ENCODE data around the gene MRPL38.
"Not testable (repeated sequence)": the region's sequence is repeated elsewhere in the genome, so short reads cannot be mapped to it uniquely, and the experiment has no call there.

The MRPL38 gene

DNA sequence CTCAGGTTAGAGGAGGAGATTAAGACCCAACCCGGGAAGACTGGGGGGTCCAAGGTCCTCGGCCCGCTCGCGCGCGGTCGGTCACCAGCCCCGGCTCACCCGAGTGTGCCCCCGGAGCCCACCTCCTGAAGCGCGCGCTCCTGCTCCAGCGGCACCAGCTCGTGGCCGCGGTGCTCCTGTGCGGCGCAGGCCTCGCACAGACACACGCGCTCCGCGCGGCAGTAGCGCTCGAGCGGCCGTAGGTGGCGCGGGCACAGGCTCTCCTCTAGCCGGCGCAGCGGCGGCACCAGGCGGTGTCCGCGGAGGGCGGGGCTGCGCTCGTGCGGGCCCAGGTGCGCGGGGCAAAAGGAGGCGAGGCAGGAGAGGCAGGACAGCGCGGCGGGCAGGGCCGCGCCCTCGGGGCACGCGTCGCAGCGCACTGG lies 26.9 kb downstream of the MRPL38 start:
- DNase-seq (ENCODE audit: extremely low spot score, insufficient read length, low read depth) (no peak), FAIRE-seq (peak; percentile 26)

DNA sequence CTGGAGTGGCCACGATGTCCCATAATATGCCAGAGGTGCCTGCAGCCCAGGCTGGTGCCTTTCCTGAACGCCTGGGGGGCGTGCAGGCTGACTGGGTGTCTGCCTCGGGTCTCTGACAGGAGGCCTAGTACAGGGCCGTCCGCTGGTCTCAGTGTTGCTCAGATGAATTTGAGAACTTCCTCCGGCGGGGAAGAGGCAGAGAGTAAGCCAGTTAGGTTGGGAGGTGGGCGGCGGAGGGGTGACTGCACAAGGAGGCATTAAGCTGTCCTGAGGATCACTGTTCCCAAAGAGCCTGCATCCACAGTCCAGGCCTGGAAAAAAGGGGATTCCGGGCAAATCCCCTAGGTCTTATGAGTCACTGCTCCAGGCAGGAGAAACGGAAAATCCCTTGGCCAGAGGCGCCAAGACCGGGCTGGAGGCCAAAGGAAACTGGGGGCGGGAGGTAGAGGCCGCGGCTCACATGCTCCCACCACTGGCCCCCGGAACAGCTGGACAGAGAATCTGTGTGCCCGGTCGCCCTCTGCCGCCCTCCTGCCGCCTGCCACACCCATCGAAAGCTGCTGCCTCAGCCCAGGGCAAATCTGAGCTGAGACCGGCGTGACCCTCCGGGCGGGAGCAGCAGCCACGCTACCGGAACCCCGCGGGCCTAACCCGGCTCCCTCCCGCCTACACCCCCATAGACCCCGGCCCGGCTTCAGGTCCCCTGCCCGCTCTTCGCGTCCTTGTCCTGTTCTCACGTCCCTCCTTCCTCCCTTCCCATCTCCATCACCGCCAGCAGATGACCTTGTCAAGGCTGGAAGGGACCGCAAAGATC lies 27.5 kb downstream of the MRPL38 start:
- no peak for FAIRE-seq
- DNase-seq (ENCODE audit: extremely low spot score, insufficient read length, low read depth), result no peak

DNA sequence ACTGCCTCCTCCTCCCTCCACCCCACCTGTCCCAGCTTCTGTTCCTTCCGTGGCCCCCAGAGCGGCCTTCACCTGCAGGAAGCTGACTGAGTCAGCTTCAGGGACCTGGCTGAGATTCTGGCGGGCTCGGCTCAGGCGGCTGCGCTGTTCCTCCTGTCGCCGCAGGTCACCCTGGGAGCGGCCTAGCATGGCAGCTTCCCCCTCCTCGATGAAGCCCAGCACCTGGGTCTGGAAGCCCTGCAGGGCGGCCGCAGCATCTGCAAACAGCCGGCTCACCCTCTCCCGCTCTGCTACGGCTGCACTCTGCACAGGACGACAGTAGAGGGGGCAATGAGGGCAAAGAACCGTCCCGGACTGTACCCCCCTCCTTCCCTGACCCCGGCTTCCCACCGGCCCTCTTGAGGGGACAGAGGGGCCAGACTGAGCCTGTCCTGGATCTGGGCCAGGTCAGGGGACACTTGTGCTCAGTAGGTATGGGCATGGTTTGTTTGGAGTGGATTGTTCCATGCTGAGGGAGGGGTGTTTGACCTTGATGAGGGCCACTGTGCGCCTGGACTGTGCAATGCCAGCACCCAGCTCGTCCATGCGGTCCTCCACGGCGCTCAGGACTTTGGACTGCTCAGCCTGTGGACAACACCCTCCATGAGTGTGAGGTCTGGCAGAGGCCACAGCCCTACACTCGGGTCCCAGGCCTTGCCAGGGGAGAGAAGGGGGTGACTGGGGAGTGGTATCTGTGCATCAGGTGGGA lies 28.3 kb downstream of the MRPL38 start:
- DNase-seq (ENCODE audit: extremely low spot score, insufficient read length, low read depth), result no peak
- peak; percentile 9 for FAIRE-seq

DNA sequence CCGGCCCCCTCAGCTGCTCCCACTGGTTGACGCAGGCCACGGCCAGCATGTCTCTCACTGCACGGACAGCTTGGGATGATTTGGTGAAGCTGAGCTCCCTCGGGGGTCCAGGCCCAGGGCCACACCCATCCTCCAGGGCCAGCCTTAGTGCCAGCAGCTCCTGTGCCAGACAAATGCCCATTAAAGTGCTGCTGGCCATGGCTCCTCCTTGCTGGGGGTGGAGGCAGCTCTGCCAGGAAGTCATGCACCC lies 28.8 kb downstream of the MRPL38 start:
- DNase-seq (ENCODE audit: extremely low spot score, insufficient read length, low read depth), result no peak

DNA sequence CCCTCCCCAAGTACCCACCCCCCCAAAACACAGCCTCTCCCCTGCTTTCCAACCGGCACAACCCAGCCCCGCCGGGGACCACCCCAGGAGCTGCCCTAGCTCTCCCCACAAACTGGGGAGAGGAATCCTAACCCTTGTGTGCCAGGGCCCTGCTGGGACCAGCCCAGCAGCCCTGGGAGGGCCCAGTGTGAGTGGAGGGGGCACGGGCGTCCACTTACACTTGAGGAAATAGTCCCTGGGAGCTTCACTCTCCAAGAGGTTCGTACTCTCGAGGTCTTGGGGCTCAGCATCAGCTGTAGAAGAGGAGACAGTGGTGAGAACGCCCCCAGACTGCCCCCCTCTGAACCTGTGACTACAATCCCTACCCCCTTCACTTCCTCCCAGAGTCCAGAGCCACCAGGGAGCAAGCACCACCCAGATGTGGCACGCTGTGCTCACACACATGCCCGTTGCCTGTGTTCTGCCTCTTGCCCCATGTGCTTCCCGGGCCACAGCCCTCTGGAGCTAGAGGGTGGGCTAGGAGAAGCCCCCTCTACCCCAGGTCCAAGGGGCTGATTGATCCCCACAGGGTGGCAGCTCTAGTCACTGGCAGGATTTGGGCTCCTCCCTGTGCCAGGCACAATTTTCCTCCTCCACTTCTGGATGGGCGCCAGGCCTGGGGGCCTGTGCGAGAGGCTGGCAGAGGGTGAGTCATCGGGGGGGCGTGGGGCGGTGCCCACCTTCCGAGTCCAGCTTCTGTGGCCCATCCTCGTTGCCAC lies 29.3 kb downstream of the MRPL38 start:
- FAIRE-seq (no peak), DNase-seq (ENCODE audit: extremely low spot score, insufficient read length, low read depth) (no peak)

More for the DNA sequence above, 28.8 kb downstream of the MRPL38 start:
- FAIRE-seq, result no peak

DNA sequence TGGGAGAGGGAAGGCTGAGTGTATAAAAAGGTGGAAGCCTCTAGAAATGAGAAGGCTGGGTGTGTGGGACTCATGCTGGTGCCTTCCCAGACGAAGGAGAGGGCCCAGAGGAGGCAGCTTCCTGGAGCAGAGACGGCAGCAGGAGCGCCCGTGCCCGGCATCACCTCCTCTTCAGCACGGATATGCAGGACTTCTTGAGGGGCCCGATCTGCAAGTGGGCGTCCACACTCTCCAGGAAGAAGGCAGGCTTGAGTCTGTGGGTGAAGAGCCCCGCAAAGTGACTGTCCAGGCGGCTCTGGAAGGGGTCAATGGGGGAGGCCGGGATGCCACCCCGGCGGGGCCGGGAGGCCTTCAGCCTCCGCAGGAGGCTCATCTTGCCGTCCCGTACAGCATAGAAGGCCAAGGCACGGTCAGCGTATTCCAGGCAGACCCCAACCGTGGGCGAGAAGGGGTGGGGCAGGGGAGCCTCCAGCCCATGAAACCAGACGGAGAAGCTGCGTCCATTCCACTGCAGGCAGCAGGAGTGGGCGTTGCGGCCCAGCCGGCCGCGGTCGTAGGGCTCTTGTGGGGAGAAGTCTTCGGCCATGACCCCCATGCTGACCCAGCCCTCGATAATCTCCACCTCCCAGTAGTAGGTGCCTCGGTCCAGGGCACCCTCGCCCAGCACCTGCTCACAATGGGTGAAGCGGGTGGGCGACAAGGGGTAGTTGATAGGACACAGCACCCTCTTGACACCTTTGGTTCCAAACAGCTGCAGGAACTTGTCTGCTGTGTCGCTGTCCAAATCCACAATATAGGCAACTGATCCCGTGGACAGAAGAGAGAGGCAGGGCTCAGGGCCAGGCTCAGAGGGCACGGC lies 30.1 kb downstream of the MRPL38 start:
- FAIRE-seq (no peak), DNase-seq (ENCODE audit: extremely low spot score, insufficient read length, low read depth) (no peak)

DNA sequence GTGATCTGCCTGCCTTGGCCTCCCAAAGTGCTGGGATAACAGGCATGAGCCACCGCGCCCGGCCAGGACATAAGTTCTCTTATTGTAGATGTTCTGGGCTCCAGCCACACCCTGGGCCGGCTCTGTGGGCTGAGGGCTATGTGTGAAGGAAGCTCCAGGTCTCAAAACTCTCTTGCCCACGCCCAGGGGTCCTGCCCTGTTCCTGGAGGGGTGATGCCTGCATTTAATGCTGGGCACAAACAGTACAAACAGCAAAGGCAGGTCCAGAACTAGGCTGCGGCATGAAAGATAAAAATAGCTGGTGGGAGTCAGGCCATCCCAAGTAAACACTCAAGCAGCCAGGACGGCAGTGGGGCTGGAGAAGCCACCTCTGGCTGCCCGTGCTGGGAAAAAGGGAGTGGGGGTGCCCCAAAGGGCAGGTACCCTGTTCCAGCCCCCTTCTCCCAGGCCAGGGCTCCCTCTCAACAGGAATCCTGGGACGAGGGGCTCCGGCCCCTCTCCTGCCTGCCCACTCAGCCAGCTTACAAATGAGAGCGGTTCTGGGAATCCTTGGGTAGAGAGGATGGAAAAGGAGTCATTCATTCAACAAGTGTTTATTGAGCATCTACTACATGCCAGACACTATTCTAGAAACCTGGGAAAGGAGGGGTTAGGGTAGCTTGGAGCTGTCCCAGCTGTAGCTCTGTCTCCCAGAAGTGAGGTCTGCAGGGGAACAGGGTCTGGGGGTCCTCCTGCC lies 30.9 kb downstream of the MRPL38 start:
- DNase-seq (ENCODE audit: extremely low spot score, insufficient read length, low read depth) (no peak), FAIRE-seq (no peak)

DNA sequence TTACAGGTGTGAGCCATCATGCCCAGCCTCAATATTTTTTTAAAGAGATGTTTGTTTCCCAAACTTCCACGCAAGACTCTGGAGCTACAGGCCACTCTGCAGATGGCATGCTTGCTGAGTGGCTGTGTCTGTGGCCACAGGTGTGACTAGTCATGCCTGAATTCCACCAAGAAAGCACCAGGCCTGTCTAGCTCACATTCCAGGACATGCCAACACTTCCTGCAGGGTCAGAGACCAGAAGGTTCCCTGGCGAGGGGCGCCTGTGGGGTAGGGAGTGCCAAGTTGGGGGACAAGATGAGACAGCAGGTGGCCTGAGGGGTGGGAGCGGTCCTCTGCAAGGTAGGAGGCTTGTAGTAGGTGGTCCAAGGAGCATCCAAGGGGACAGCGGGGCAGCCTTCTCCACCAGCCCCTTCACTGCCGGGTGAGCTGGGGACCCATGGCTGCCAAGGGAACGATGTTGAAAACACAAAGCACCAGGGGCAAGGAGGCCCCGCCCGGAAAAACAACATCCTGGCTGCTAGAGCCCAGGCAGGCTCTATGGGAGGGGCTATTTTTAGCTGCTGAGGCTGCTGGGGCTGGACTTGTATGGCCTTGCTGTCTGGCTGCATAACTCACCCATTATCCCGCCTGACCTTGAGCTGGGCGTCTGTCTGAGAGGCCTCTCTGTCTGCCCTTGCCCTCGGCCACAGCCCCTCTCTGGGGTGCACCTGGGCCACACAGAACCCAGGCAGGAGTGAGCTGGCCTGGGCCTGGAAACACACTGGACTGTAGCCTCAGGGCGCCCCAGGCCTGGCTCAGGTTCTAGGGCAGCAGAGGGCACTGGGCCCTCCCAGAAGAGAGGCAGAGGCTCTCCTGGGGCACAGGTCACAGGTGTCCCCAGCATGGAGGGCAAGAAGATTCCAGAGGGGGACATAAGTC lies 32.0 kb downstream of the MRPL38 start:
- FAIRE-seq (no peak), DNase-seq (ENCODE audit: extremely low spot score, insufficient read length, low read depth) (no peak)

DNA sequence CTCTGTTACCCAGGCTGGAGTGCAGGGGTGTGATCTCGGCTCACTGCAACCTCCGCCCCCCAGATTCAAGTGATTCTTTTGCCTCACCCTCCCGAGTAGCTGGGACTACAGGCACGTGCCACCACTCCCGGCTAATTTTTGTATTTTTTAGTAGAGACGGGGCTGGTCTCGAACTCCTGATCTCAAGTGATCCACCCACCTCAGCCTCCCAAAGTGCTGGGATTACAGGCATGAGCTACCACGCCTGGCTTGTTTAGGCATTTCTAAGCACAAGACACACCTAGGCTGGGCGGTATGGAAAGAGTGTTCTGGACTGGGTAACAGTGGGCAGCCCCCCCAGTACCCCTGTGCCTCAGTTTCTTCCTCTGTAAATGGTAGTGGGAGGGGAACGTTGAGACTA lies 34.5 kb downstream of the MRPL38 start:
- DNase-seq (ENCODE audit: extremely low spot score, insufficient read length, low read depth); FAIRE-seq: not testable (repeated sequence)

DNA sequence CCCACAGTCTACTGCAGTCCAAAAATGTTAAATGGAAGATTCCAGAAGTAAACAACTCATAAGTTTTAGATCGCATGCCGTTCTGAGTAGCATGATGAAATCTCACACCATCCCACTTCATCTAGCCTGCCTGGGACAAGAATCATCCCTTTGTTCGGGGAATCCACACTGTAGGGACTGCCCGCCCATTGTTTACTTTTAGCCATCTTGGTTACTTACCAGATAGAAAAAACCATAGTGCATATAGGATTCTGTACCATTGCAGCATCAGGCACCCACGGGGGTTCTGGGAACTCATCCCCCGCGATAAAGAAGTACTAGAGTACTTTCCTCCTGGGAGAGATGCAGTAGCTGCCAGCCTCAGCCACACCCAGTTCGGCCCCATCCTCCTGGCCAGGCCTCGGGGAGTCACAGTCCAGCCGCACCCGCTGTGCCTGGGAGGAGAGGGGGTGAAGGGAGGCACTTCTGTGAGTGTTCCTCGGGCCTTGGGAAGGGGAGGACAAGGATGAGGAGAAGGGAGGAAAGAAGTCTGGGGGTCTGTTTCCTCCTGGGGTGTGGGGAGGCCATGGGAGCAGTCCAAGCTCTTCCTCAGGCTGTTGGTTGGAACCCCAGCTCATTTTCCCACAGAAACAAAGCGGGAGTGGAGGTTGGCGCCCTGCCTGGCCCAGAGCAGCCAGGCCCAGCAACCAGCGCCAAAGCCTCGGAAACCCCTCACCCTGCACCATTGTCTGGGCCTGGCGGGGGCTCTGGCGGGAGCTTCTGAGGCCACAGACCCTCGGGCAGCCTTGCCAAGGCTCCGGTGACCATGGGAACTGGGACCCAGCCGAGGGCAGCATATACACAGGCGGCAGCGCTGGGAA lies 35.2 kb downstream of the MRPL38 start:
- no peak for DNase-seq (ENCODE audit: extremely low spot score, insufficient read length, low read depth)
- FAIRE-seq, result no peak

DNA sequence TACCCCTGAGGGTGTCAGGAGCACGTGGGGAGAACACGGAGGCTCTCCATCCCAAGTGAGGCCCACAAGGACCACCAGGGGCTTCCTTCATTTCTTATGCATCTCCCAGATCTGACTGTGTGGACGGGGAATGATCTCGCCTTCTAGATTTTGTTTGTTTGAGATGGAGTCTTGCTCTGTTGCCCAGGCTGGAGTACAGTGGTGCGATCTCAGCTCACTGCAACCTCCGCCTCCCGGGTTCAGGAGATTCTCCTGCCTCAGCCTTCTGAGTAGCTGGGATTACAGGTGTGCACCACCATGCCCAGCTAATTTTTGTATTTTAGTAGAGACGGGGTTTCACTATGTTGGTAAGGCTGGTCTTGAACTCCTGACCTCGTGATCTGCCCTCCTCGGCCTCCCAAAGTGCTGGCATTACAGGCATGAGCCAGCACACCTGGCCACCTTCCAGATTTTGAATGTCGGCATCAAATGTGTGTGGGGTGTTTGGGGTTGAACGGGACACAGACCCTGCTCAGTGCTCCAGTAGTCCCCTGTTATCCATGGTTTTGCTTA lies 35.9 kb downstream of the MRPL38 start:
- FAIRE-seq; DNase-seq (ENCODE audit: extremely low spot score, insufficient read length, low read depth): not testable (repeated sequence)

DNA sequence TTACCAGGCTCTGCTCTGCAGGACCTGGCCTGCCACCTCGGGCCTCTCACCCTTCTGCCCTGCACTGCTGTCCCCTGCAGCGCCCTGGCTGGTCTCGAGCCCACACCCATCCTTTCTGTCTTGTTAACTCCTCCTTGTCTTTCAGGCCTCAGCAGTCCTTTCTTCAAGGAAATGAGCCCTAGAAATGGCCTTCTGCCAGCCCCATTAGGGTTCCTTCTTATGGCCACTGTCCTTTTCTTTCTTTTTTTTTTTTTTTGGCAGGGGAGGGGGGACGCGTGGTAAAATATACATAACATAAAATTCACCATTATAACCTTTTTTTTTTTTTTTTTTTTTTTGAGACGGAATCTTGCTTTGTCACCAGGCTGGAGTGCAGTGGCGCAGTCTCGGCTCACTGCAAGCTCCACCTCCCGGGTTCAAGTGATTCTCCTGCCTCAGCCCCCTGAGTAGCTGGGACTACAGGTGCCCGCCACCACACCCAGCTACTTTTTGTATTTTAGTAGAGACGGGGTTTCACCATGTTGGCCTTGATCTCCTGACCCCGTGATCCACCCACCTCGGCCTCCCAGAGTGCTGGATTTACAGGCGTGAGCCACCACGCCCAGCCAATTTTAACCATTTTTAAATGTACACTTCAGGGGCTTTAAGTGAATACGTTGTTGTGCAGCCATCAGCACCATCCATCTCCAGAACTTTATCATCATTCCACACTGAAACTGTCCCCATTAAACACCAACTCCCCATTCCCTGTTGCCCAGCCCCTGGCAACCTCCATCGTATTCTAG lies 39.1 kb downstream of the MRPL38 start:
- DNase-seq (ENCODE audit: extremely low spot score, insufficient read length, low read depth); FAIRE-seq: not testable (repeated sequence)

DNA sequence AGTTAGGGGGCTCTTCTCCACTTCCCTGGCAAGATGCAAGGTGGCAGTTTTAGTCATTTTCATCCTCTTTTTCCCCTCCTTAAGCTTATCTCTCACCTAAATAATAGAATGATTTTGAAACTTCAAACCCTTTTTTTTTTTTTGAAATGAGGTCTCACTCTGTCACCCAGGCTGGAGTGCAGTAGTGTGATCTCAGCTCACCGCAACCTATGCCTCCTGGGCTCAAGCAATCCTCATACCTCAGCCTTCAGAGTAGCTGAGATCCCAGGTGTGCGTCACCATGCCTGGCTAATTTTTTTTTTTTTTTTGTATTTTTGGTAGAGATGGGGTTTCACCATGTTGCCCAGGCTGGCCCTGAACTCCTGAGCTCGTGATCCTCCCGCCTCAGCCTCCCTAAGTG lies 39.8 kb downstream of the MRPL38 start:
- FAIRE-seq; DNase-seq (ENCODE audit: extremely low spot score, insufficient read length, low read depth): not testable (repeated sequence)

DNA sequence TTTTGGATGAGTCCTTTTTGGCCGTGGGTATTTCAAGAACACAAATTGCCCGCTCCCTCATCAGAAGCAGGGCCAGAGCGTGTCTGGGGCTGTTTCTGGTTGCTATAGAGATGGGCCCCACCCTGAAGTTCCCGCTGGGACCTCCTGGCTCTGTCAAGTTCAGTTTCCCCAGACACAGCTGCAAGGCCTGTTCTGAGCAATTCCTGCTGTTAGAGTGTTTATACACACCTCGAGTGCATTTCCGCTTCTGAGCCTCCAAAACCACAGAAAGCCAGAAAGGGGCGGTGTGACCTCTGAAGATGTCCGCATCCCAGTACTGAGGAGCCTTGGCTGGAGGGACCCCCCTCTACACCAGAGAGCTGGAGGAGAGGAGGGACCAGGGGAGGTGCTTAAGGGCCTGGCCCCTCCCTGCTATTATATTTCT lies 40.2 kb downstream of the MRPL38 start:
- FAIRE-seq (peak; percentile 87), DNase-seq (ENCODE audit: extremely low spot score, insufficient read length, low read depth) (no peak)

DNA sequence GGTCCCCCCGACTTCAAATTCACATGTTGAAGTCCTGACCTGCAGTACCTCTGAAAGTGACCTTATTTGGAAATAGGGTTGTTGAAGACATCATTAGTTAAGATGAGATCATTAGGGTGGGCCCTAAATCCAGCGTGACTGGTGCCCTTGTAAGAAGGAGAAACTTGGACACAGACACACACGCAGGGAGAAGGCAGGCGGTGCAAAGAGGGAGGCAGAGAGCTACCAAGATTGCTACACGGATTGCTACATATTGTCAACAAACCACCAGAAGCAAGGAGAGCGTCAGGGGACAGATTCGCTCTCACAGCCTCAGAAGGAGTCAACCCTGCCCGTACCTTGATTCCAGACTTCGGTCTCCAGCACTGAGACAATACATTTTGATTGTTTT lies 42.8 kb downstream of the MRPL38 start:
- DNase-seq (ENCODE audit: extremely low spot score, insufficient read length, low read depth), result no peak
- FAIRE-seq, result no peak

DNA sequence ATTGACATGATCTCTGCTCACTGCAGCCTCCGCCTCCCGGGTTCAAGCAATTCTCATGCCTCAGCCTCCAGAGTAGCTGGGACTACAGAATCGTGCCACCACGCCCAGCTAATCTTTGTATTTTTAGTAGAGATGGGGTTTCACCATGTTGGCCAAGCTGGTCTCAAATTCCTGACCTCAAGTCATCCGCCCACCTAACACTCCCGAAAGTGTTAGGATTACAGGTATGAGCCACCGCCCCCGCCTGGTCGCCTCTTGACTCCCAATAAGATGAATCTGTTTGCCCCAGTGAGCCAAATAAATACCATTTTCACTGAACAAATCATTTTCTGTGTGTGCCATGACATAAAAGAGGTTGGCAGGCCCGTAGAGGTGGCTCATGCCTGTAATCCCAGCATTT lies 45.3 kb downstream of the MRPL38 start:
- not testable (repeated sequence) for DNase-seq (ENCODE audit: extremely low spot score, insufficient read length, low read depth); FAIRE-seq

Measured in GM18507 (cell line).